ENCODE measurements around the gene ASTN1. TPM values are rescaled to one million over a fixed set of nuclear protein-coding genes. Genes with fewer than 3 reads are reported as not detected.

ASTN1 gene
- total and polyA plus RNA-seq, 12 donors, result 0.14 to 0.88 (median 0.34) TPM

- Histone ChIP-seq H3K9me3 (no peaks in the 10 kb centered on the region), H3K27ac (no peak overlapping the region), H3K36me3 (no peaks in the 10 kb centered on the region), H3K4me3 (no peak overlapping the region), H3K27me3 (no peaks in the 10 kb centered on the region), H3K4me1 (peaks cover 0 to 15% (median 0%) of the 10 kb centered on the region in 9 donors)
- intact Hi-C loops (cut with DNase I), result loop anchor here in 1 of 10 donors (10.0 kb wide), 1 partner anchor 511 kb away; no protein-coding TSS in a partner anchor
- no peak for TF ChIP-seq CTCF (IDR thresholded peaks at IDR 0.05)
- 72 to 85% methylated on average over 3 of the region's 3 CpGs for WGBS, 2 donors
- DNase-seq (no peak), ATAC-seq (no peak)
Observed at GRCh38 chr1:176885341-176885740, 279.2 kb downstream of the ASTN1 start.

GRCh38 chr1:176884911-176885310 lies 279.6 kb downstream of the ASTN1 start:
- H3K9me3 ChIP-seq, result no peaks in the 10 kb centered on the region
- no peaks in the 10 kb centered on the region for H3K36me3 ChIP-seq
- no peak for TF ChIP-seq CTCF (IDR thresholded peaks at IDR 0.05)
- no peaks in the 10 kb centered on the region for H3K27me3 ChIP-seq
- WGBS, 2 donors, result 61 to 66% methylated on average over 1 of the region's 1 CpG
- H3K4me1 ChIP-seq, result peaks cover 0 to 15% (median 0%) of the 10 kb centered on the region in 9 donors
- DNase-seq (no peak), ATAC-seq (no peak)
- H3K27ac ChIP-seq, result no peak overlapping the region
- no peak overlapping the region for H3K4me3 ChIP-seq
- intact Hi-C loops (cut with DNase I), result loop anchor here in 8 of 10 donors (5.0 to 10.0 kb wide), 4 partner anchors 323 to 510 kb away; no protein-coding TSS in a partner anchor

GRCh38 chr1:176884286-176884685 lies 280.2 kb downstream of the ASTN1 start:
- Histone ChIP-seq H3K9me3 (no peaks in the 10 kb centered on the region), H3K4me1 (peaks cover 0 to 15% (median 0%) of the 10 kb centered on the region in 9 donors), H3K36me3 (no peaks in the 10 kb centered on the region), H3K4me3 (no peak overlapping the region), H3K27ac (no peak overlapping the region), H3K27me3 (no peaks in the 10 kb centered on the region)
- ATAC-seq, result no peak
- no peak for TF ChIP-seq CTCF (IDR thresholded peaks at IDR 0.05)
- 76 to 78% methylated on average over 4 of the region's 4 CpGs for WGBS, 2 donors
- intact Hi-C loops (cut with DNase I), result loop anchor here in 8 of 10 donors (5.0 to 10.0 kb wide), 4 partner anchors 322 to 509 kb away; no protein-coding TSS in a partner anchor
- no peak for DNase-seq

GRCh38 chr1:176880955-176881595 lies 283.4 kb downstream of the ASTN1 start:
- DNase-seq (peak; percentile 60 to 68), ATAC-seq (peak; percentile 40 to 91 (median 82))
- H3K36me3 ChIP-seq, result no peaks in the 10 kb centered on the region
- no peak overlapping the region for H3K27ac ChIP-seq
- H3K4me1 ChIP-seq, result peaks cover 0 to 6% (median 0%) of the 10 kb centered on the region in 9 donors
- no peaks in the 10 kb centered on the region for H3K9me3 ChIP-seq
- no peaks in the 10 kb centered on the region for H3K27me3 ChIP-seq
- WGBS, 2 donors, result 15 to 17% methylated on average over 9 of the region's 9 CpGs
- TF ChIP-seq CTCF (IDR thresholded peaks at IDR 0.05), result peak; percentile 67 to 87 (median 84)
- intact Hi-C loops (cut with DNase I), result loop anchor here (1.0 to 10.0 kb wide), 8 partner anchors 319 to 506 kb away; no protein-coding TSS in a partner anchor
- no peak overlapping the region for H3K4me3 ChIP-seq
